K562 (cell line): ENCODE measurements around the gene SLC12A6. TPM values are rescaled to one million over a fixed set of nuclear protein-coding genes. Genes with fewer than 3 reads are reported as not detected.

ENCODE experiments used
- ATF1 ChIP-seq, 2 experiments: fragments of 450-650 bp in 1 of 2; IDR thresholded peaks; 2 replicates each; pipeline ENCODE4 v1.6.1; 2016; ENCODE audit warnings: missing compliant biosample characterization in 1 of 2, missing genetic modification characterization in 1 of 2
- CBX8 ChIP-seq: fragments of 200-600 bp; sonication (generic); IDR thresholded peaks from 2 replicates; pipeline ENCODE4 v1.6.1; 2012; ENCODE audit warnings: borderline replicate concordance, mixed run types, low read depth, mild to moderate bottlenecking, moderate library complexity, mixed read lengths, low read length, control low read depth, inconsistent platforms; ENCODE audit not compliant: poor library complexity, severe bottlenecking; ENCODE audit errors: extremely low read depth
- GTF2E2 ChIP-seq: fragments of 200-800 bp; sonication (Bioruptor generic); IDR thresholded peaks from 2 replicates; pipeline ENCODE4 v1.6.1; 2016; ENCODE audit warnings: missing genetic modification characterization, missing compliant biosample characterization
- PHF21A ChIP-seq: fragments of 450-650 bp; IDR thresholded peaks from 2 replicates; pipeline ENCODE4 v1.6.1; 2017; ENCODE audit warnings: low read depth, borderline replicate concordance
- RBM22 ChIP-seq: fragments of 200-400 bp; formaldehyde crosslinking; IDR thresholded peaks from 2 replicates; pipeline ENCODE4 v1.6.1; 2018; ENCODE audit warnings: low read length, low read depth; ENCODE audit not compliant: poor library complexity, severe bottlenecking
- SMARCE1 ChIP-seq: fragments of 450-650 bp; IDR thresholded peaks from 2 replicates; pipeline ENCODE4 v1.7.1; 2016; ENCODE audit warnings: mild to moderate bottlenecking
- ZNF766 ChIP-seq: fragments of 200-800 bp; sonication (Bioruptor generic); conservative IDR thresholded peaks from 2 replicates; pipeline ENCODE4 v1.6.1; 2016; ENCODE audit warnings: missing genetic modification characterization, missing compliant biosample characterization
- ZNF830 ChIP-seq: fragments of 250-450 bp; sonication (Bioruptor Pico); IDR thresholded peaks from 2 replicates; pipeline ENCODE4 v1.5.0; 2021; ENCODE audit warnings: mild to moderate bottlenecking
- polyA plus RNA-seq, 8 experiments: library from polyadenylated mRNA; depleted of rRNA in 4 of 8; stranded (reverse) in 5 of 8; unstranded in 3 of 8; fragments of >200 nt; fragmentation: Nextera tagmentation in 2 of 8; fragmentation: Illumina TruSeq in 1 of 8; extraction: Ambion mirVana in 2 of 8; extraction: Trizol in 1 of 8; gene quantifications; 2 replicates each; pipeline versions ENCODE4 v1.2.1 to v1.2.3, GENCODE V29; 2011 to 2014; ENCODE audit warnings: inconsistent platforms in 1 of 8, missing spikeins in 1 of 8
- total RNA-seq, 7 experiments: library from RNA; depleted of rRNA in 6 of 7; stranded (reverse); fragments of >200 nt in 6 of 7; fragmentation: Illumina TruSeq in 2 of 7; extraction: Trizol in 2 of 7; gene quantifications; 2 replicates each; pipeline versions ENCODE4 v1.2.1 to v1.2.3, GENCODE V29; 2011 to 2021; ENCODE audit warnings: low replicate concordance in 1 of 7
- TF ChIP-seq, protein P1 (sequence below), 2 experiments: fragments of 450-650 bp; formaldehyde crosslinking in 1 of 2; IDR thresholded peaks; 2 replicates each; pipeline versions ENCODE4 v1.4.0 to v1.6.1; 2014 to 2020; ENCODE audit warnings: mild to moderate bottlenecking in 2 of 2, borderline replicate concordance in 1 of 2, low read depth in 1 of 2
- TF ChIP-seq, protein P2 (sequence below): fragments of 250-450 bp; sonication (Bioruptor Pico); IDR thresholded peaks from 2 replicates; pipeline ENCODE4 v1.8.0; 2022; ENCODE audit warnings: moderate library complexity, mild to moderate bottlenecking, inconsistent platforms
- TF ChIP-seq, protein P3 (sequence below): fragments of 450-650 bp; formaldehyde crosslinking; IDR thresholded peaks from 2 replicates; pipeline ENCODE4 v1.4.0; 2020; ENCODE audit warnings: mild to moderate bottlenecking, moderate library complexity
- TF ChIP-seq, protein P4 (sequence below): fragments of 250-450 bp; sonication (Bioruptor Pico); IDR thresholded peaks from 2 replicates; pipeline ENCODE4 v1.4.0; 2020; ENCODE audit warnings: mild to moderate bottlenecking

SLC12A6 gene
- total and polyA plus RNA-seq, 9 of the 15 experiments (the other 6 are each of a cell fraction or from before 2014, with no cell fraction given), result 1.4 to 16.4 (median 6.7) TPM

DNA sequence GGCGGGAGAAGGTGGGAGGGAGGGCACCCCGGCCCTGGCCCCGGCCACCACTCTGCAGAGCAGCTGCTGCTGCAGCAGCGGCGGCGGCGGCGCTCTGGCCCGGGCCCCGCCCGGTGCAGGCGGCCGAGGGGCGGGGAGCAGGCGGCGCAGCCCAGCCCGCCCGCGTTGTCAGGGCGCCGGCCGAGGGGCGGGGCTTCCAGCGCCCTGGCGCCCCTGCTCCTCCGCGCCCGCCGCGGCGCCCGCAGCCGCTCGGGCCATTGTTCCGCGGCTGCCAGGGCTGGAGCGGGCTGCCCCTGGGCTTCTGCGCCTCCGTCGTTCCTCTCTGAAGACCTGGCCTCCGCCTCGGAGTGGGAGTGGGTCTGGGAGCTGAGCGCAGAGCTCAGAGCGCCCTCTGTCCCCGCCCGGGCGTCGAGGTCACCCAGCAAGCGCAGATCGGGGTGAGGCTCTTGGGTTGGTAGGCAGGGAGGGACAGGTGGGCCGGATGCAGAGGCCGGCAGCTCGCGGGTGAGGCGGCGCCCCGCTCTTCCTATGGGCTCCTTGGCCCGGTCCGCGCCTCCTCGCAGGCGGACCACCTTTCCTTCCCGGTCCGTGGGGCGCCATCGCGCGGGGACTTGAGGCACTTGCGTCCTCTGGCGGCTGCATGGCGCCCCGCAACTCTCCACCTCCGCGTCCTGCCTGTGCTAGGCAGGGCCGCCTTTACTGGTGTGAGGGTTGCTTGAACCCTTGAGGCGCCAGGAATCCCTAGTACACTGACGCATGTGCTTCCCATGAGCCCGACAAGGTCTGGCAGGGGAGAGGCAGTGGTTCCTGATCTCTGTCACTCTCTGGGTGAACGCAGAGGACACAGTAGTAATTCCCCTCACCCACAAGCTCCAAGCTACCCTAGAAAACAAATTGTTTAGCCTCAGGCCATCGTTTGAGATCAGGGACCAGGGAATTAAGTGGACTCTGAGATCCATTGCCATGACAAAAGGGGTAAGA lies 29.8 kb upstream of the SLC12A6 start, which contains the start of gene LPCAT4 (continued):
- TF ChIP-seq, protein P1, sequence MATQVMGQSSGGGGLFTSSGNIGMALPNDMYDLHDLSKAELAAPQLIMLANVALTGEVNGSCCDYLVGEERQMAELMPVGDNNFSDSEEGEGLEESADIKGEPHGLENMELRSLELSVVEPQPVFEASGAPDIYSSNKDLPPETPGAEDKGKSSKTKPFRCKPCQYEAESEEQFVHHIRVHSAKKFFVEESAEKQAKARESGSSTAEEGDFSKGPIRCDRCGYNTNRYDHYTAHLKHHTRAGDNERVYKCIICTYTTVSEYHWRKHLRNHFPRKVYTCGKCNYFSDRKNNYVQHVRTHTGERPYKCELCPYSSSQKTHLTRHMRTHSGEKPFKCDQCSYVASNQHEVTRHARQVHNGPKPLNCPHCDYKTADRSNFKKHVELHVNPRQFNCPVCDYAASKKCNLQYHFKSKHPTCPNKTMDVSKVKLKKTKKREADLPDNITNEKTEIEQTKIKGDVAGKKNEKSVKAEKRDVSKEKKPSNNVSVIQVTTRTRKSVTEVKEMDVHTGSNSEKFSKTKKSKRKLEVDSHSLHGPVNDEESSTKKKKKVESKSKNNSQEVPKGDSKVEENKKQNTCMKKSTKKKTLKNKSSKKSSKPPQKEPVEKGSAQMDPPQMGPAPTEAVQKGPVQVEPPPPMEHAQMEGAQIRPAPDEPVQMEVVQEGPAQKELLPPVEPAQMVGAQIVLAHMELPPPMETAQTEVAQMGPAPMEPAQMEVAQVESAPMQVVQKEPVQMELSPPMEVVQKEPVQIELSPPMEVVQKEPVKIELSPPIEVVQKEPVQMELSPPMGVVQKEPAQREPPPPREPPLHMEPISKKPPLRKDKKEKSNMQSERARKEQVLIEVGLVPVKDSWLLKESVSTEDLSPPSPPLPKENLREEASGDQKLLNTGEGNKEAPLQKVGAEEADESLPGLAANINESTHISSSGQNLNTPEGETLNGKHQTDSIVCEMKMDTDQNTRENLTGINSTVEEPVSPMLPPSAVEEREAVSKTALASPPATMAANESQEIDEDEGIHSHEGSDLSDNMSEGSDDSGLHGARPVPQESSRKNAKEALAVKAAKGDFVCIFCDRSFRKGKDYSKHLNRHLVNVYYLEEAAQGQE (IDR thresholded peaks at IDR 0.05; ENCODE audit: borderline replicate concordance), result peak; percentile 85
- TF ChIP-seq, protein P1 (CRISPR knock-in tag; IDR thresholded peaks at IDR 0.05; ENCODE audit: low read depth), result no peak
- TF ChIP-seq SMARCE1 (no peak), GTF2E2 (no peak), ATF1 (CRISPR knock-in tag; IDR thresholded peaks at IDR 0.05) (no peak), ATF1 (tag; IDR thresholded peaks at IDR 0.05) (peak; percentile 67), ZNF830 (CRISPR knock-in tag) (no peak), PHF21A (no peak), RBM22 (peak; percentile 12), CBX8 (no peak), ZNF766 (CRISPR knock-in tag) (peak; percentile 52; the same call in 1 of the 2 replicates)
- TF ChIP-seq, protein P2, sequence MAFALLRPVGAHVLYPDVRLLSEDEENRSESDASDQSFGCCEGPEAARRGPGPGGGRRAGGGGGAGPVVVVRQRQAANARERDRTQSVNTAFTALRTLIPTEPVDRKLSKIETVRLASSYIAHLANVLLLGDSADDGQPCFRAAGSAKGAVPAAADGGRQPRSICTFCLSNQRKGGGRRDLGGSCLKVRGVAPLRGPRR (CRISPR knock-in tag), result no peak
- TF ChIP-seq, protein P3, sequence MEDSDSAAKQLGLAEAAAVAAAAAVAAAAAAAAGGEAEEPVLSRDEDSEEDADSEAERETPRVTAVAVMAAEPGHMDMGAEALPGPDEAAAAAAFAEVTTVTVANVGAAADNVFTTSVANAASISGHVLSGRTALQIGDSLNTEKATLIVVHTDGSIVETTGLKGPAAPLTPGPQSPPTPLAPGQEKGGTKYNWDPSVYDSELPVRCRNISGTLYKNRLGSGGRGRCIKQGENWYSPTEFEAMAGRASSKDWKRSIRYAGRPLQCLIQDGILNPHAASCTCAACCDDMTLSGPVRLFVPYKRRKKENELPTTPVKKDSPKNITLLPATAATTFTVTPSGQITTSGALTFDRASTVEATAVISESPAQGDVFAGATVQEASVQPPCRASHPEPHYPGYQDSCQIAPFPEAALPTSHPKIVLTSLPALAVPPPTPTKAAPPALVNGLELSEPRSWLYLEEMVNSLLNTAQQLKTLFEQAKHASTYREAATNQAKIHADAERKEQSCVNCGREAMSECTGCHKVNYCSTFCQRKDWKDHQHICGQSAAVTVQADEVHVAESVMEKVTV, result peak; percentile 54
- TF ChIP-seq, protein P4, sequence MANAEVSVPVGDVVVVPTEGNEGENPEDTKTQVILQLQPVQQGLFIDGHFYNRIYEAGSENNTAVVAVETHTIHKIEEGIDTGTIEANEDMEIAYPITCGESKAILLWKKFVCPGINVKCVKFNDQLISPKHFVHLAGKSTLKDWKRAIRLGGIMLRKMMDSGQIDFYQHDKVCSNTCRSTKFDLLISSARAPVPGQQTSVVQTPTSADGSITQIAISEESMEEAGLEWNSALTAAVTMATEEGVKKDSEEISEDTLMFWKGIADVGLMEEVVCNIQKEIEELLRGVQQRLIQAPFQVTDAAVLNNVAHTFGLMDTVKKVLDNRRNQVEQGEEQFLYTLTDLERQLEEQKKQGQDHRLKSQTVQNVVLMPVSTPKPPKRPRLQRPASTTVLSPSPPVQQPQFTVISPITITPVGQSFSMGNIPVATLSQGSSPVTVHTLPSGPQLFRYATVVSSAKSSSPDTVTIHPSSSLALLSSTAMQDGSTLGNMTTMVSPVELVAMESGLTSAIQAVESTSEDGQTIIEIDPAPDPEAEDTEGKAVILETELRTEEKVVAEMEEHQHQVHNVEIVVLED (CRISPR knock-in tag), result 0 out of 2 replicates have a peak, but pooled peaks have one; percentile 9
